GM10248 (cell line): Measurements from ENCODE around the gene C16orf92.
"Not testable (repeated sequence)": the region's sequence is repeated elsewhere in the genome, so short reads cannot be mapped to it uniquely, and the experiment has no call there.

ENCODE experiments used
- CTCF ChIA-PET: fragments of 300-600 bp; sonication (Branson Sonifier 250); formaldehyde crosslinking; extraction: SDS; loops from one replicate; lab custom pipeline; 2021; ENCODE audit warnings: antibody characterized with exemption; lab: Yijun Ruan, JAX
- POLR2A ChIA-PET: fragments of 350-650 bp; sonication (Branson Sonifier 250); formaldehyde crosslinking; extraction: SDS; loops from one replicate; lab custom pipeline; 2020; ENCODE audit warnings: antibody characterized with exemption; lab: Yijun Ruan, JAX
- DNase-seq: peaks from one replicate; pipeline ENCODE4 v3.0.0; 2012; ENCODE audit errors: extremely low spot score
- CTCF ChIP-seq: IDR thresholded peaks from 2 replicates; pipeline ENCODE4 v1.5.1; 2012; ENCODE audit warnings: mild to moderate bottlenecking, low read depth; ENCODE audit errors: extremely low read depth, missing control alignments, control extremely low read depth

Gene C16orf92

GRCh38 chr16:30007378-30007895 is 15.6 kb upstream of the C16orf92 start:
- no peak for TF ChIP-seq CTCF
- CTCF ChIA-PET: interaction anchor here (1.2 to 1.5 kb wide), 2 partner anchors 48 to 307 kb away, joined by 3 read pairs; no protein-coding TSS in a partner anchor
- POLR2A ChIA-PET: no interaction called here

GRCh38 chr16:30009085-30009862 is 13.7 kb upstream of the C16orf92 start:
- no peak for DNase-seq
- TF ChIP-seq CTCF: no peak
- ChIA-PET CTCF (interaction anchor here (1.1 to 1.2 kb wide), 2 partner anchors 14 to 421 kb away, joined by 3 read pairs; partner anchors contain the start of genes C16orf92 and DCTPP1), POLR2A (no interaction called here)

More at GRCh38 chr16:30007378-30007895, 15.6 kb upstream of the C16orf92 start:
- no peak for DNase-seq

GRCh38 chr16:30009990-30010843 is 12.8 kb upstream of the C16orf92 start:
- no peak for TF ChIP-seq CTCF
- no peak for DNase-seq
- POLR2A ChIA-PET: no interaction called here
- CTCF ChIA-PET: no interaction called here

- no peak for DNase-seq
- no peak for TF ChIP-seq CTCF
- ChIA-PET CTCF (interaction anchor here (1.3 kb wide), 1 partner anchor 22 kb away, joined by 4 read pairs; no protein-coding TSS in a partner anchor), POLR2A (no interaction called here)
Measured at GRCh38 chr16:30010844-30011713, 11.9 kb upstream of the C16orf92 start, which contains the start of gene DOC2A. Gene DOC2A (minus strand): TSS chr16:30011027. CDS start chr16:30010222, 805 bp downstream.

GRCh38 chr16:30011714-30012504 is 11.1 kb upstream of the C16orf92 start:
- POLR2A ChIA-PET: no interaction called here

GRCh38 chr16:30012598-30012997 is 10.4 kb upstream of the C16orf92 start:
- CTCF ChIA-PET: interaction anchor here (2.6 kb wide), 1 partner anchor 19 kb away, joined by 9 read pairs; no protein-coding TSS in a partner anchor
- POLR2A ChIA-PET, DNase-seq: not testable (repeated sequence)

More at GRCh38 chr16:30011714-30012504, 11.1 kb upstream of the C16orf92 start:
- DNase-seq: no peak
- TF ChIP-seq CTCF: no peak
- CTCF ChIA-PET: interaction anchor here (1.3 kb wide), 1 partner anchor 21 kb away, joined by 4 read pairs; no protein-coding TSS in a partner anchor

GRCh38 chr16:30015450-30015849 is 7.5 kb upstream of the C16orf92 start:
- not testable (repeated sequence) for DNase-seq
- ChIA-PET POLR2A (interaction anchor here (0.7 kb wide), 1 partner anchor 41 kb away, joined by 7 read pairs; no protein-coding TSS in a partner anchor), CTCF (interaction anchor here (1.1 to 2.6 kb wide), 2 partner anchors 11 to 17 kb away, joined by 3 to 9 read pairs; no protein-coding TSS in a partner anchor)
